Measurements from ENCODE around the gene CNNM2.
"Not testable (repeated sequence)": the region's sequence is repeated elsewhere in the genome, so short reads cannot be mapped to it uniquely, and the experiment has no call there.

CNNM2 gene

GRCh38 chr10:103111031-103111917 lies 193.2 kb downstream of the CNNM2 start:
- DNase-seq: no peak

GRCh38 chr10:103111918-103112877 lies 194.1 kb downstream of the CNNM2 start:
- DNase-seq: no peak

- DNase-seq: no peak
Measured at GRCh38 chr10:103114876-103115275, 196.8 kb downstream of the CNNM2 start.

- DNase-seq: no peak
Measured at GRCh38 chr10:103117247-103117646, 199.2 kb downstream of the CNNM2 start.

GRCh38 chr10:103120546-103120945 lies 202.5 kb downstream of the CNNM2 start:
- no peak for DNase-seq

GRCh38 chr10:103120977-103121735 lies 203.1 kb downstream of the CNNM2 start:
- DNase-seq: no peak

- no peak for DNase-seq
Measured at GRCh38 chr10:103123282-103124024, 205.4 kb downstream of the CNNM2 start.

- DNase-seq: no peak
Measured at GRCh38 chr10:103124420-103125096, 206.5 kb downstream of the CNNM2 start.

GRCh38 chr10:103125323-103126267 lies 207.5 kb downstream of the CNNM2 start:
- DNase-seq: no peak

- no peak for DNase-seq
Measured at GRCh38 chr10:103127241-103127640, 209.1 kb downstream of the CNNM2 start.

- DNase-seq: not testable (repeated sequence)
Measured at GRCh38 chr10:103130180-103130579, 212.1 kb downstream of the CNNM2 start.

GRCh38 chr10:103130910-103131309 lies 212.8 kb downstream of the CNNM2 start:
- DNase-seq: no peak

GRCh38 chr10:103135168-103135567 lies 217.1 kb downstream of the CNNM2 start:
- DNase-seq: not testable (repeated sequence)

GRCh38 chr10:103139803-103140202 lies 221.7 kb downstream of the CNNM2 start:
- no peak for DNase-seq

Data from AML-193 (cell line).